NCI-H2227 treated with DMSO at 0.1 percent for 48 hours (cell line): ENCODE measurements around the gene OR4D1.

Experiments used
- DNase-seq: peaks from one replicate; lab custom pipeline; 2025; lab: John Stamatoyannopoulos, UW

OR4D1 gene

DNA sequence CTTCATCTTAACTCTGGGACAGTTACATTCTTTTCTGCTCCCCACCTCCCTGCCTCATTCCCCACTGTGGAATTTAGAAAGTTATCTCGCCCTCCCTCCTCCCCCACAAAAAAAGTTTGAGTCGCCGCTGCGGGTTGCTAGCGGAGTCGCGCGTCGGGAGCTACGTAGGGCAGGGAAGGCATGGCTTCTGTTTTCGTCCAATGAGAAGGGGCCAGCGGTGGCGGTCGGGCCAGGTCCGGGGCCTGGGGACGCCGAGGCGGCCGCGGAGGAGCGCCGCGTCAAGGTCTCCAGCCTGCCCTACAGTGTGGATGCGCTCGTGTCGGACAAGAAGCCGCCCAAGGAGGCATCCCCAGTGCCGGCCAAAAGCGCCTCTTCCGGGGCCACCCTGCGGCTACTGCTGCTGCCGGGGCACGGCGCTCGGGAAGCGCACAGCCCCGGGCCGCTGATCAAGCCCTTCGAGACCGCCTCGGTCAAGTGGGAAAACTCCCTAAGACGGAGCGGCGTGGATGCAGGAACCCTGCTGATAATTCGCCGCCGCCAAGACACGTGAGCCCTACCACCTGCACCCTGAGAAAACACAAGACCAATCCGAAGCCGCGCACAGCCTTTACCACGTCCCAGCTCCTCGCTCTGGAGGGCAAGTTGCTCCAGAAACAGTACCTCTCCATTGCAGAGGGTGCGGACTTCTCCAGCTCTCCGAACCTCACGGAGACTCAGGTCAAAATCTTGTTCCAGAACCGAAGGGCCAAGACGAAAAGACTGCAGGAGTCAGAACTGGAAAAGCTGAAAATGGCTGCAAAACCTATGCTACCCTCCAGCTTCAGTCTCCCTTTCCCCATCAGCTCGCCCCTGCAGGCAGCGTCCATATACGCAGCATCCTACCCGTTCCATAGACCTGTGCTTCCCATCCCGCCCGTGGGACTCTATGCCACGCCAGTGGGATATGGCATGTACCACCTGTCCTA is 8.9 kb downstream of the OR4D1 start:
- DNase-seq: peak; percentile 59

DNA sequence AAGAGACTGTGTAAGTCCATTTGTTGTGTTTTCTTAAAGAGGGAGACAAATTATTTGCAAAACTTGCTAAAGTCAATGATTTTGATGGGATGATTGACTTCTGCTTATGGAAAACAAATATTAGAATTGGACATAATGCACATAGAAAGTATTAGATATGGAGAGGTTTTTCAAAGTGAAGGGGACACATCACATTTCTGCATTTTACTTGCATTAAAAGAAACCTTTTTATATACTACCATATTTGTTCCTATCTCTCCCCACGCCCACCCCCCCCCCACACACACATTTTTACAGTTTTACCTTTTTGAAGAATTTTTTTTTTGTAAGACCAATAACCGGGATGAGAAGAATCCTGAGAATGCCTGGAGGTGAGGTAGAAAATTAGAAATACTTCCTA is 10.0 kb downstream of the OR4D1 start:
- DNase-seq: no peak

DNA sequence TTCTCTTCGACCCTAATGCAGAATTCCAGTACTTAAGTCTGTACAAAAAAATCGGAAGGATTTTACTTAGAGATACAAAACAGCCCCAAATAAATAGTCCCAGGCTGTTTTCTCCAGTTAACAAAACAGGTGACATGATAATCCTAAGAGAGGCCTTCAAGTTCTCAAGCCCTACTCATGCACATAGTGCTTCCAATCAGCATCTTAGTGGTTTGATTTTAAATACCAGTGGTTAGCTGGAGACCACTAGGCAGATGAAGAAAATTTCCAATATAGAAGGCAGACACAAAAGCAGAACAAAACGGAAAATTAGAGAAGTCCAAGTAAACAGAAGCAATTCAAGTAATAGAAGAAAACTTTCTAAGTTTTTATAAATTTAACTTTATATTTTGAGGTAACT is 13.4 kb downstream of the OR4D1 start:
- no peak for DNase-seq

DNA sequence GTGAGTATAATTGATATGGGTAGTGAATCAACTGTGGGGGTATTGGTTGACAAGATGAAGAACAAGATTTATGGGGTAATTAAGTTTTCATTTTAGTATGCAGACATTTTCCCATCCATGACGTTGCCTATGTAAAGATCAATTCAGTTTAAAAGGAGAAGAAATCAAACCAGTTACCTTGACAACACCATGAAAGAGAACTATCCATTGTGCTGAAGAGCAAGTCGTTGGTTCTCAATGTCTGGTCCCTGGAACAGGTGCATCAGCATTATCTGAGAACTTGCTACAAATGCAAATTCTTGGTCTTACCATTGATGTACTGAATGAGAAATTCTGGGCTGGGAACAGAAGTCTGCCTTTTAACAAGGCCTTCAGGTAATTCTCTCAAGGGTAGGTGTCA is 17.8 kb downstream of the OR4D1 start:
- no peak for DNase-seq

GRCh38 chr17:58166682-58167081 is 18.5 kb downstream of the OR4D1 start, which contains the start of gene OR4D2:
Gene OR4D2, plus strand, starts transcription at chr17:58166982. Its CDS starts 2,674 bp downstream, at chr17:58169656.
- DNase-seq: no peak

DNA sequence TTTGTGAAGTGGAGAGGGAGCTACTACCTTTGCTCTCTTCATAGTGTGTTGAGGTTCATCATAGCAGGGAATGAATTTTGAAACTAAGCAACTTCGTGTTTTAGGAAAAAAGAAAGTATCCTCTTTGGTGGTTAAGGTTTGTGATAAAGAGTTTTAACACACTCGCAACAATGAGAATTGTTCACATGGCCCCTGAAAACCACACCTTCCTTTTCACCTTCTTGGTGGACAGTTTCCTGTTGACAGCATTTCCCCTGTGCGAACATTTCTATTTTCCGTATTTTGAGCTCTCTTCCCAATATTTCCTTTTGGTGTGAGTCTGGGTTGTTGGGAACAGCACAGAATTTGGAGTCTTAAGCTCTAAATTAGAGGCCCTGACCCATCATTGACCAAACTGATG is 22.4 kb downstream of the OR4D1 start:
- no peak for DNase-seq

- DNase-seq: no peak
These were observed 24.3 kb downstream of the OR4D1 start for GRCh38 chr17:58172369-58173071.

GRCh38 chr17:58174871-58175270 is 26.7 kb downstream of the OR4D1 start:
- no peak for DNase-seq

- no peak for DNase-seq
These were observed 28.0 kb downstream of the OR4D1 start for GRCh38 chr17:58176200-58176599.

- no peak for DNase-seq
These were observed 33.6 kb downstream of the OR4D1 start for GRCh38 chr17:58181796-58182195.

- no peak for DNase-seq
These were observed 35.3 kb downstream of the OR4D1 start for GRCh38 chr17:58183514-58183913.

- no peak for DNase-seq
These were observed 36.3 kb downstream of the OR4D1 start for GRCh38 chr17:58184308-58184985.

- no peak for DNase-seq
These were observed 37.0 kb downstream of the OR4D1 start for GRCh38 chr17:58184986-58185761.

DNA sequence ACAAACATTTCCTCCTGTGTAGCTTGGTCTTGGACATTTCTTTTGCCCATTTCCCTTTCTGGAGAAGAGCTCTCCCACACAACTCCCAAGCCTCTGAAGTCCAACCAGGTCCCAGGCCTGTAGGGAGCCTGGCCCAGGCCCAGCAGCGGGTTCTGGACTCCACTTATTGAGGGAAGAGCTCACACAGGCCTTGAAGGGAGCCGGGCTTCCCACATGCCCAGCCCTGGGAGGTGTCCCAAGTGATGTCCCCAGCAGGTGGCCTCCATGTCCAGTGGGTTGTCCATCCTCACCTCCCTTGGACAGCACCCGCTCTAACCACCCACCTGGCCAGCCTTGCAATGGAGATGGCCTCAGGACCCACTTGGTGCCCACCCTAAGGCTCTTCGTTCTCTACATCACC is 38.4 kb downstream of the OR4D1 start:
- DNase-seq: no peak

- DNase-seq: no peak
These were observed 38.9 kb downstream of the OR4D1 start for GRCh38 chr17:58187063-58187462.

DNA sequence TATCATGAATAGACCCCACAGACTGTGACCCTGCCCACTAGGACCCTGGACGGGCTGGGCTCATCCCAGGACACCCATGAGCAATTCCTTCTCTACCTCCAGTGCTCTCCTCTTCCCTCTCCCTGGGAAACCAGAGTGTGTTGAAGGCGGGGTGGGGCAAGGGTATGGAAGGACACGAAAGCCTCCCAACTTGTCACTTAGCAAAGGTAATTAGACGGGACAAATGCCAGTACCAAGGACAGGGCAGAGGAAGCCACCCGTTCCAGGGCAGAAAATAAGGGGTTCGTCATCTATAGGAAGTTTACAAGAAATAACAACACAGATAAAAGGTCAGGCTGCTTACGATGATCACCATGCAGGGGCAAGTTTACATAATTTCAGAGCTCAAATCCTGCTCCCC is 39.5 kb downstream of the OR4D1 start:
- DNase-seq: no peak

- DNase-seq: no peak
These were observed 41.4 kb downstream of the OR4D1 start for GRCh38 chr17:58189436-58190146.

DNA sequence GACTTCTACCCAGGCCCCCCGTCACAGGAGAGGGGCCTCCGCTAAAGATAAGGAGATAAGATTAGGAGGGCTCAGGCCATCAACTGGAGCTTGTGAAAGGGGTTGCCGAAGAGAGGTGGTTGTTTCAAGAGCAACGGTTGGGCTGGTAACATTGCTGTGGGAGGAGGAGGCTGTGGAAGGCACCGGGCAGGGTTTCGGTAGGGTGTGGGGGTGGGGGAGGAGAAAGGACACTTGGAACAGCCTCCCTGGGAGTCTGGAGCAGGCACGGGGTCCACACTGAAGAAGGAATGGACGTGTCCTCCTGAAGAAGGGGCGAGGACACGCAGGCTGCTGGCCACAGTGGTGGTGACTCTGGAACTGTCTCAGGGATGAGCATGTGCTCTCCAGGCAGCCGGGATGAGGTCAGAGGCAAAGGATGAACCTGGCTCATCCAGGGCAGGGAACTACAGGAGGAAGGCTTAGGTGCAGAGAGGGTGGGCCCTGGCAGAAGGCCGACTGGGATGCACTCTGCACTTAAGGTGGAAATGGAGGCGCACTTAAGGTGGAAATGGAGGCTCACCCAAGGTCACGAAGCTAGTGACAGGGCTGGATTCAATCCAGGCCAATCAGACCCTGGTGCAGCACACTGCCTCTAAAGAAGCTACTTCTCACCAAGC is 43.2 kb downstream of the OR4D1 start:
- no peak for DNase-seq

GRCh38 chr17:58192612-58193011 is 44.4 kb downstream of the OR4D1 start, which contains the start of gene EPX:
Gene EPX, plus strand, starts transcription at chr17:58192726. Its CDS starts 121 bp downstream, at chr17:58192847.
- no peak for DNase-seq

- DNase-seq: no peak
These were observed 45.6 kb downstream of the OR4D1 start for GRCh38 chr17:58193641-58194255.
